Mesodermal cell (in vitro differentiated cells): ENCODE results near the gene CROCC.
A peak's percentile ranks its signal among the peaks of the same experiment; 100 is the strongest.
"Not testable (repeated sequence)": the region's sequence is repeated elsewhere in the genome, so short reads cannot be mapped to it uniquely, and the experiment has no call there.

Source experiments
- H3K27ac ChIP-seq: 2 replicates; pipeline ENCODE4 v1.7.0; 2013; ENCODE audit warnings: mild to moderate bottlenecking, low read depth, low read length, moderate library complexity; ENCODE audit not compliant: severe bottlenecking
- H3K36me3 ChIP-seq: 2 replicates; pipeline ENCODE4 v1.7.1; 2013; ENCODE audit warnings: mild to moderate bottlenecking, low read length, moderate library complexity; ENCODE audit not compliant: control insufficient read depth, insufficient read depth
- H3K4me1 ChIP-seq: one replicate; pipeline ENCODE4 v1.7.1; 2013; ENCODE audit warnings: mild to moderate bottlenecking, low read length; ENCODE audit not compliant: insufficient read depth, control insufficient read depth, poor library complexity, severe bottlenecking
- H3K4me3 ChIP-seq: 2 replicates; pipeline ENCODE4 v1.7.0; 2013; ENCODE audit warnings: low read length, control low read depth, mild to moderate bottlenecking; ENCODE audit not compliant: insufficient read depth, poor library complexity, severe bottlenecking; ENCODE audit errors: extremely low read depth
- H3K9me3 ChIP-seq: 2 replicates; pipeline ENCODE4 v1.7.1; 2013; ENCODE audit warnings: mild to moderate bottlenecking, low read length, moderate library complexity; ENCODE audit not compliant: control insufficient read depth
- WGBS, 2 experiments: methylation state at CpG; one replicate each; pipeline ENCODE4 v1.1.5; 2013; ENCODE audit warnings: missing lambda C conversion rate in 2 of 2; ENCODE audit not compliant: insufficient coverage in 2 of 2; 5-methylcytosine and 5-hydroxymethylcytosine counted together

Gene CROCC

DNA sequence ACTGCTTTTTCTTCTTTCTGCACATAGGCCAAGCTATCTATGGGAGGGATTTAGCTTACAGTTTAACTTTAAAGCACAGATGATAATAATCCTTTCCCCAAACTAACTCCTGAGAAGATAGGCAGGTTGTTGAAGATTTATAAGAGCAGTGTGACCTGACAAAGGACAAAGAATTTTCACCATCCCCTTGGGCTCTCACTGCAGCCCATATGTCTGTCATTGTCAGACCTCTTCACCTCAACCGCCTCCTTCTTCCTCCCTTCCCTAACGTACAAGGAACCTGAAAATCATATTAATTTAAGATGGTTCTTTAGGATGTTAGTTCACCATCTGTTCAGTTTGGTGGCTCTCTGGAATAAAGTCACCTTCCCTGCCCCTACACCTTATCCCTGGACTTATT is 21.0 kb upstream of the CROCC start:
- no peak overlapping the region for H3K27ac ChIP-seq

DNA sequence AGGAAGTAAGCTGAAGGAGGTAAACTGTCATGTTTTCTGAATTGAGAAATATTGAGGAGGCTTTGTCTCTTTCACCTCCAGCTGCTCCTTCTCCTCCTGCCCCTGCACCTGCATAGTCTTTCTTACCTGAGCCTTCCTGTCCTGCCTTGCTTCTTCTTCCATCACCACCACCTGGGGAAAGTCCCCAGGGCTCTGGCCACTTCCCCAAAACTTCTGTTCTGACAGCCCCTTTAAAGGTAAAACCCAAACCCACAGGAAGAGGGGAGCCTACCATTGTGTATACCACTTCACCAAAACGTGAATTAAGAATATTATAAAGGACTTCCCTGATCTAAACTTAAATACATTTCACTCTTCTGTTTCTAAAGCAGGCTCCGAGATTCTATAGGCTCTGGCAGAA is 20.4 kb upstream of the CROCC start:
- H3K9me3 ChIP-seq, H3K36me3 ChIP-seq, H3K4me3 ChIP-seq, H3K27ac ChIP-seq: not testable (repeated sequence)
- peaks cover 13% of the 10 kb centered on the region for H3K4me1 ChIP-seq
- WGBS, 2 experiments = 100% methylated on average over 1 of the region's 2 CpGs

More for the DNA sequence above, 21.0 kb upstream of the CROCC start:
- H3K9me3 ChIP-seq = no peaks in the 10 kb centered on the region
- no peak overlapping the region for H3K4me3 ChIP-seq
- peaks cover 7% of the 10 kb centered on the region for H3K4me1 ChIP-seq
- no CpG with 5 or more reads among the region's 2 CpGs for WGBS, 2 experiments
- H3K36me3 ChIP-seq = no peaks in the 10 kb centered on the region

DNA sequence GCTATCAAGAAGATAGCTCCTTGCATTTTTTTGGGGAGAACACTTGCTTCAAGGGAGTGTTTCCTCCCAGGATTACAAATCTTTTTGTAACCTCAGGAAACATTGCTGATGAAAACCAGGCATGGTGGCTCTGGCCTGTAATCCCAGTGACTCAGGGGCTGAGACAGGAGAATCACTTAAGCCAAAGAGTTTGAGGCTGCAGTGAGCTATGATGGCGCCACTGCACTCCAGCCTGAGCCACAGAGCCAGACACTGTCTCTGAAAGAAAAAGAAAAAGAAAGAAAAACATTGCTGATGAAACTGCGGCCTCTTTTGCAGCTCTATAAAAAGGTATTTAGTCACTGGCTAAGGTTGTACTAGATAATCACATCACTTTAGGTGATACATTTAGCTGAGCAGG is 18.7 kb upstream of the CROCC start:
- no peak overlapping the region for H3K4me3 ChIP-seq
- H3K27ac ChIP-seq = peak overlapping the region; percentile 100
- H3K4me1 ChIP-seq = peaks cover 19% of the 10 kb centered on the region
- WGBS, 2 experiments = 71 to 92% methylated on average over 2 of the region's 2 CpGs
- no peaks in the 10 kb centered on the region for H3K9me3 ChIP-seq
- no peaks in the 10 kb centered on the region for H3K36me3 ChIP-seq

DNA sequence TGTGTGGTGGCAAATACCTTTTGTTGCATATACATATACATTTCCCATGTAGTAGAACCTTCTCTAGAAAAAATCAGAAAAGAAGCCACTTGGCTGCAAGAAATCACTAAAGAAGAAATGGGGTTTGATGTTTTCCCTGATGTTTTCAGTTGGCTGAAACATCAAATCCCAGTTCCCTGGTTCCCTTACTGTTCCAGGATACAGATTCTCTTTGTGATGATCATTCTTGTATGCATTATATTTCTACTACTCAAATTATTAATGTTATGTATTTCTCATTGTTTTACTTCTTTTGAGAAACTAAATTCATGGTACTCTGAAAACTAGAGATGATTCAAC is 18.3 kb upstream of the CROCC start:
- H3K36me3 ChIP-seq = no peaks in the 10 kb centered on the region
- H3K4me1 ChIP-seq = peaks cover 19% of the 10 kb centered on the region
- peak overlapping the region; percentile 7 for H3K4me3 ChIP-seq
- H3K27ac ChIP-seq = peak overlapping the region; percentile 100
- no peaks in the 10 kb centered on the region for H3K9me3 ChIP-seq

GRCh38 chr1:16904560-16905109 is 17.1 kb upstream of the CROCC start:
- no peaks in the 10 kb centered on the region for H3K36me3 ChIP-seq
- 1 to 2% methylated on average over 27 of the region's 27 CpGs for WGBS, 2 experiments
- H3K4me1 ChIP-seq = peaks cover 19% of the 10 kb centered on the region
- H3K27ac ChIP-seq = peak overlapping the region; percentile 100
- H3K4me3 ChIP-seq = peak overlapping the region; percentile 27
- no peaks in the 10 kb centered on the region for H3K9me3 ChIP-seq

DNA sequence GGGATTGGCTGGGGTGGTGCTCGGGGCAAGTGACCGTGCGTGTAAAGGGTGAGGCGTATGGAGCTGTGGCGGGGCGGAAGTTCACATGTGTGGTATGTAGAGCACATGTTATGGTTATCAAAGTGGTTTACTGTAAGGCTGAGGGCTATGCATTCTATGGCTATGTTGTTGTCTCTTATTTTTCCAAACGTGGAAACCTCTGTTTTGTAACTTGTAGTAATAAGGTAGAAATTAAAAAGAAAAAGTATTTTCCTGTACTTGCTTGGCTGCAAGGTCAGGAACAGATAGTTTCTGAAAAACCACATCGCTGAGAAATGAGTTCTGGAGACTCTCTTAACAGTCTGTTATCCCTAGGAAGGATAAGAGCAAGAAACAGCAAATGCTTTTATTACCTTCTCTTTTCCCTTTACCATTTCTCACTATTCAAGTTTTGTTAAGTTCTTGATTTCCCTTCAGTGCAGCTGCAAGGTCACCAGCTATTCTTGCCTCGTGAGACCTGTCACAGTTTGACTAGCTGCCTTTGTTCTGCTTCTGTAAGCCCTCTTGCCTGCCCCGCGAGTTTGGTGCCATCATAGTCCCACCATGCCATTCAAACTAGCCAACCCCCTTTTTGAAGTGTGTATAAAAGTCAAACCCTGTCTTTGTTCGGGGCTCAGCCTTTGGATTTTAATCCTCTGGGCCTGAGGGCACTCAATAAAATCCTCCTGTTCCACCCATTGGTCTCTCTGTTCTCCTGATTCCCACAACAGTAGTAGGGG is 16.4 kb upstream of the CROCC start:
- Histone ChIP-seq H3K36me3 (no peaks in the 10 kb centered on the region), H3K9me3 (no peaks in the 10 kb centered on the region), H3K27ac (peak overlapping the region; percentile 100), H3K4me1 (peaks cover 19% of the 10 kb centered on the region), H3K4me3 (peak overlapping the region; percentile 27)
- 7 to 9% methylated on average over 11 to 12 of the region's 12 CpGs for WGBS, 2 experiments

DNA sequence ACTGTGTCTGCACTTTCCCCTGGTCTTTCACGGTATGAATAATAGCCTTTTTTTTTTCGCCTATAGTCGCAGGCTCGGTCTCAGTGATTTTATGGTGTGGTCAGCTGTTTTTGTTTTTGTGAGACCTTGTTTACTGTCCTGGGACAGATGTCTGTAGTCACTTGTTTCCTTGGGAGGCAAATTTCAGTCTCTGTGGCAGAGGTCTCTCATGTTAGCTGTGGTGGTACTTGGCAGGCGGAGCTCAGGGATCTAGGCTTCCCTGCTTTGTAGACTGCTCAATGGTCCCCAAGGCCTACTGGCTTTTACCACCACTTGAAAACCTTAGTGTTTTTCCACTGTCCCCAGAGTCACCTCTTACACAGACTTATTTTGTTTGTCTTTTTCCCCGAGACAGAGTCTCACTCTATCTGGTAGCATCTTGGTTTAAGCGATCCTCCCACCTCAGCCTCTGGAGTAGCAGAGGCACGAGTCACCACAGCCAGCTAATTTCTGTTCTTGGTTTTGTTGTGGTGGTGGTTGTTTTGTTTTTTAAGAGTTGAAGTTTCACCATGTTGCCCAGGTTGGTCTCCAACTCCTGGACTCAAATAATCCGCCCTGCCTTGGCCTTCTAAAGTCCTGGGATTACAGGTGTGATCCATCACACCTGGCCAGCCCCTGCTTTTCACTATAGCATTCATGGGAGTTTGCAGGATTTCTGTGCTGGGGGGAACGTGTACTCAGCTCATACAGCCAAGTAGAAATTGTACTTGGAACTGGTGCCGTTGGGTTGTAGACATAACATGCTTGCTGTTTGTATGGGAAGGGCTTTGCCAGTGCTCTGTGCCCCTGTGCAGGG is 15.6 kb upstream of the CROCC start:
- H3K4me3 ChIP-seq = no peak overlapping the region
- no peaks in the 10 kb centered on the region for H3K9me3 ChIP-seq
- 71 to 88% methylated on average over 8 to 9 of the region's 11 CpGs for WGBS, 2 experiments
- H3K4me1 ChIP-seq = peaks cover 19% of the 10 kb centered on the region
- H3K27ac ChIP-seq = peak overlapping the region; percentile 100
- no peaks in the 10 kb centered on the region for H3K36me3 ChIP-seq

GRCh38 chr1:16906873-16907272 is 14.9 kb upstream of the CROCC start:
- Histone ChIP-seq H3K4me1 (peaks cover 19% of the 10 kb centered on the region), H3K36me3 (no peaks in the 10 kb centered on the region), H3K27ac (no peak overlapping the region), H3K4me3 (no peak overlapping the region), H3K9me3 (no peaks in the 10 kb centered on the region)
- 87 to 95% methylated on average over 3 to 4 of the region's 4 CpGs for WGBS, 2 experiments

DNA sequence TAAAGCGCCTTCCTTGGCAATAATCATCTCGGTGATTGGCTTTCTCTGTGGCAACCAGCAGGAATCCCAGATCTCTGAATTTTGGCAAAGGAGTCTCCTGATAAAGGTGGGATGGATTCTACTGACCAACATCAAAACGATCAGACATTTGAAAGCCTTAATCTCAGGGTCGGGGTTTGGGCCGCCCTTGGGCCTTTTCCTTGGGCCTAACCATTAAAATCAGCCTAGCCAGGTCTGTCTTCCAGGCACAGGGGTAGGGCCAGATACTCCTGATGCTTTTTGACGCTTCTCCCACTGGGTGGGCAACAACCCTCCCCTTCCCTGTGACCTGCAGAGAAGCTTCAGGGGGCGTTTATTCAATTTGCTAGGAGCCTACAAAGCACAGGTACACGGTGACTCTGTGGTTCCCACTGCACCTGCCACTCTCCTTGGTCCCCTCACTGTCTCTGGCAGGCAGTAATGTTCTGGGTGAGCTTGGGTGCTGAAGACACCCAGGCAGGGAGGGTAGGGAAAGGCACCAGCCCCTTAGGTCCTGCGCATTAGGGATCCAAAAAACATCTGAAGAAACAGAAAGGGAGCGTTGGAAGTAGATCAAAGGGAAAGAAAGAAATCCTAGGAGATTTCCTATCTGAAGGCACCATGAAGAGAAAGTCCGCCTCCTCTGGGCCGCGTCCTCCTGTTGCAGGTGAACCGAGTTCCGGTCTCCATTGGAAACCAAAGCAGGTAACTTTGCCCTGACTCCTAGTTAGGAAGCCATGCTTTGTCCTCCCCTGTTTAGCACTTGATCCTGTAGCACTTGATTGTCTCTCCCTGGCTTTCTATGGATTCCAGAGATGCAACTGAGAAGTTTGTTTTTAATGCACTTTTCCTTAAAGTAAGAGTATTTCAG is 13.6 kb upstream of the CROCC start:
- no peak overlapping the region for H3K27ac ChIP-seq
- H3K4me3 ChIP-seq = no peak overlapping the region
- H3K4me1 ChIP-seq = peaks cover 18% of the 10 kb centered on the region
- no peaks in the 10 kb centered on the region for H3K36me3 ChIP-seq
- no peaks in the 10 kb centered on the region for H3K9me3 ChIP-seq
- 81 to 88% methylated on average over 15 of the region's 15 CpGs for WGBS, 2 experiments

GRCh38 chr1:16911851-16912721 is 9.6 kb upstream of the CROCC start:
- WGBS, 2 experiments = 73 to 81% methylated on average over 8 of the region's 8 CpGs
- not testable (repeated sequence) for H3K27ac ChIP-seq

More at GRCh38 chr1:16911851-16912721, 9.6 kb upstream of the CROCC start:
- not testable (repeated sequence) for H3K4me1 ChIP-seq, H3K36me3 ChIP-seq, H3K4me3 ChIP-seq, H3K9me3 ChIP-seq
